ENCODE data around the gene RTL1. TPM values are rescaled to one million over a fixed set of nuclear protein-coding genes. Genes with fewer than 3 reads are reported as not detected.

Gene RTL1
- total and polyA plus RNA-seq, 2 donors (not counting 1 experiment from before 2014, with no cell fraction given) = not detected

DNA sequence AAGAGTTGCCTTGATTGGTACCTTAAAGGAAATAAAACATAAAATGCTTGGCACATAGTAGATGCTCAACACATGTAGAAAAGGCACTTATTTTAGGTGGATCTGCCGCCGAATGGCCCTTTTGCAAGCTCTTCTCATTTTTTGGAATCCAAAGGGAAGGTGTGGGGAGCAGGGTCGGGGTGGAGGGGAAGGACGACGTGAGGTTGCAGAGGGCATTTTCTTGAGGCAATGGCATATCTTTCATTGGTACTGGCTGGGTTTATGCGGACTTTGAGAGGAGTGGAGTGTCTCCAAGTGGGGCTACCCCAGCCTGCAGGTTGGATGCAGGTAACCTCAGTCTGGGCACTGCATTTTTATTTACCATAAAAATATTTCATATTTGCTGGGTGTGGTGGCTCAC lies 8.1 kb downstream of the RTL1 start:
- no peak for TF ChIP-seq EZH2 (IDR thresholded peaks at IDR 0.05; ENCODE audit: low read length, missing control alignments)
- TF ChIP-seq, protein P1, sequence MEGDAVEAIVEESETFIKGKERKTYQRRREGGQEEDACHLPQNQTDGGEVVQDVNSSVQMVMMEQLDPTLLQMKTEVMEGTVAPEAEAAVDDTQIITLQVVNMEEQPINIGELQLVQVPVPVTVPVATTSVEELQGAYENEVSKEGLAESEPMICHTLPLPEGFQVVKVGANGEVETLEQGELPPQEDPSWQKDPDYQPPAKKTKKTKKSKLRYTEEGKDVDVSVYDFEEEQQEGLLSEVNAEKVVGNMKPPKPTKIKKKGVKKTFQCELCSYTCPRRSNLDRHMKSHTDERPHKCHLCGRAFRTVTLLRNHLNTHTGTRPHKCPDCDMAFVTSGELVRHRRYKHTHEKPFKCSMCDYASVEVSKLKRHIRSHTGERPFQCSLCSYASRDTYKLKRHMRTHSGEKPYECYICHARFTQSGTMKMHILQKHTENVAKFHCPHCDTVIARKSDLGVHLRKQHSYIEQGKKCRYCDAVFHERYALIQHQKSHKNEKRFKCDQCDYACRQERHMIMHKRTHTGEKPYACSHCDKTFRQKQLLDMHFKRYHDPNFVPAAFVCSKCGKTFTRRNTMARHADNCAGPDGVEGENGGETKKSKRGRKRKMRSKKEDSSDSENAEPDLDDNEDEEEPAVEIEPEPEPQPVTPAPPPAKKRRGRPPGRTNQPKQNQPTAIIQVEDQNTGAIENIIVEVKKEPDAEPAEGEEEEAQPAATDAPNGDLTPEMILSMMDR (conservative IDR thresholded peaks at IDR 0.05 in 1 of 2, IDR thresholded peaks at IDR 0.05 in 1 of 2; ENCODE audit: low read depth in 1 of 2, low read length in 2 of 2) = no peak
- Histone ChIP-seq H3K36me3 (ENCODE audit: control insufficient read depth, insufficient read depth, low read length) (peaks cover 2% of the 10 kb centered on the region), H3K27ac (ENCODE audit: insufficient read depth, low read length) (no peak overlapping the region), H3K4me1 (ENCODE audit: control insufficient read depth, extremely low read depth, insufficient read depth, low read length) (peaks cover 4% of the 10 kb centered on the region), H2AFZ (ENCODE audit: low read length) (no peak overlapping the region), H3K27me3 (ENCODE audit: control insufficient read depth, insufficient read depth, low read length) (no peaks in the 10 kb centered on the region), H3K4me3 (replicated peaks in 1 of 4; ENCODE audit: control extremely low read depth in 1 of 4, insufficient read depth in 1 of 4, low read depth in 3 of 4, low read length in 4 of 4) (no peak overlapping the region), H3K9me3 (ENCODE audit: control insufficient read depth, insufficient read depth, low read depth, low read length) (no peaks in the 10 kb centered on the region), H3K9ac (ENCODE audit: insufficient read depth, low read length) (no peak overlapping the region), H3K79me2 (ENCODE audit: control insufficient read depth, insufficient read depth, low read length) (no peaks in the 10 kb centered on the region), H4K20me1 (ENCODE audit: control insufficient read depth, extremely low read depth, insufficient read depth, low read length) (no peaks in the 10 kb centered on the region), H3K4me2 (ENCODE audit: extremely low read depth, insufficient read depth, low read length) (no peak overlapping the region)
- DNase-seq (ENCODE audit: low read depth in 2 of 2) = no peak

DNA sequence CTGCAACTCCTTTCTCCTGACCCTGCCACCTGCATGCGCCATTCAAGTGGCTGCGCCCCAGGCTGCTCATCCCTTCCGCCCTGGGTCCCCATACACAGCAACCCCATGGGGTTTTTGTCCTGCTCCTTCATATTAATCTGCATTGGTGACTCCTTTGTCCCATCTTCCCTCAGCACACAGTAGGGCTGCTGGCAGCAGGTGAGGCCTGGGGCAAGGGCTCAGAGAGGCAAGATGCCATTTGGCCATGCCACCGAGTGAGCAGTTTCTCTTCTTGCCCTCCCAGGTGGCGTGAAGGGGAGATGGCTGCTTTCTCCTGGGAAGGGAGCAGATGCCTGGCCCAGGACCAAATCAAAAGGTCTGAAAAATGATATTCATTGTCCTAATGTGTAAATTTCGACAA lies 9.1 kb downstream of the RTL1 start:
- Histone ChIP-seq H3K9ac (ENCODE audit: insufficient read depth, low read length) (no peak overlapping the region), H3K4me1 (ENCODE audit: control insufficient read depth, extremely low read depth, insufficient read depth, low read length) (peaks cover 4% of the 10 kb centered on the region), H2AFZ (ENCODE audit: low read length) (no peak overlapping the region), H3K27me3 (ENCODE audit: control insufficient read depth, insufficient read depth, low read length) (no peaks in the 10 kb centered on the region), H3K4me2 (ENCODE audit: extremely low read depth, insufficient read depth, low read length) (no peak overlapping the region), H3K79me2 (ENCODE audit: control insufficient read depth, insufficient read depth, low read length) (no peaks in the 10 kb centered on the region), H3K9me3 (ENCODE audit: control insufficient read depth, insufficient read depth, low read depth, low read length) (no peaks in the 10 kb centered on the region), H3K4me3 (replicated peaks in 1 of 4; ENCODE audit: control extremely low read depth in 1 of 4, insufficient read depth in 1 of 4, low read depth in 3 of 4, low read length in 4 of 4) (no peak overlapping the region), H4K20me1 (ENCODE audit: control insufficient read depth, extremely low read depth, insufficient read depth, low read length) (no peaks in the 10 kb centered on the region), H3K36me3 (ENCODE audit: control insufficient read depth, insufficient read depth, low read length) (peaks cover 4% of the 10 kb centered on the region), H3K27ac (ENCODE audit: insufficient read depth, low read length) (no peak overlapping the region)
- no peak for DNase-seq (ENCODE audit: low read depth in 2 of 2)
- TF ChIP-seq, protein P1 (conservative IDR thresholded peaks at IDR 0.05 in 1 of 2, IDR thresholded peaks at IDR 0.05 in 1 of 2; ENCODE audit: low read depth in 1 of 2, low read length in 2 of 2) = no peak
- no peak for TF ChIP-seq EZH2 (IDR thresholded peaks at IDR 0.05; ENCODE audit: low read length, missing control alignments)

DNA sequence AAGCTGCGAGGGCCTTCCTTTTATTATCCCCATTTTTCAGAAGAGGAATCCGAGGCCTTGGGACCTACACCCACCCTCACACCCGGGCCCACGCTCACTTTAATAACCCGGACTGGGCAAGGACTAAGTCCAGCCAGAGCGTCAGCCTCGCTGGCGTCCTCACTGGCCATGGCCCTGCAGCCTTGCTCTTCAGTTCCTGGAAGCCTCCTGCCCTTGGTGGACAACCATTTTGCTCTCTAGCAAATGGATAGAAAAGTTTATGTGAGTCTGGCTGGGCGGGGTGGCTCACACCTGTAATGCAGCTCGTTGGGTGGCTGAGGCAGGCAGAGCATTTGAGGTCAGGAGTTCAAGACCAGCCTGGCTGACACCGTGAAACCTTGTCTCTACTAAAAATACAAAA lies 9.8 kb downstream of the RTL1 start:
- TF ChIP-seq, protein P1 (conservative IDR thresholded peaks at IDR 0.05 in 1 of 2, IDR thresholded peaks at IDR 0.05 in 1 of 2; ENCODE audit: low read depth in 1 of 2, low read length in 2 of 2) = no peak
- no peak for TF ChIP-seq EZH2 (IDR thresholded peaks at IDR 0.05; ENCODE audit: low read length, missing control alignments)
- no peak for DNase-seq (ENCODE audit: low read depth in 2 of 2)
- no peak overlapping the region for H2AFZ ChIP-seq (ENCODE audit: low read length)

More for the DNA sequence above, 9.8 kb downstream of the RTL1 start:
- H3K9ac ChIP-seq (ENCODE audit: insufficient read depth, low read length) = no peak overlapping the region
- H3K9me3 ChIP-seq (ENCODE audit: control insufficient read depth, insufficient read depth, low read depth, low read length) = no peaks in the 10 kb centered on the region
- H3K4me3 ChIP-seq (replicated peaks in 1 of 4; ENCODE audit: control extremely low read depth in 1 of 4, insufficient read depth in 1 of 4, low read depth in 3 of 4, low read length in 4 of 4) = no peak overlapping the region
- peaks cover 4% of the 10 kb centered on the region for H3K36me3 ChIP-seq (ENCODE audit: control insufficient read depth, insufficient read depth, low read length)
- no peaks in the 10 kb centered on the region for H4K20me1 ChIP-seq (ENCODE audit: control insufficient read depth, extremely low read depth, insufficient read depth, low read length)
- no peaks in the 10 kb centered on the region for H3K27me3 ChIP-seq (ENCODE audit: control insufficient read depth, insufficient read depth, low read length)
- peaks cover 2% of the 10 kb centered on the region for H3K4me1 ChIP-seq (ENCODE audit: control insufficient read depth, extremely low read depth, insufficient read depth, low read length)
- H3K4me2 ChIP-seq (ENCODE audit: extremely low read depth, insufficient read depth, low read length) = no peak overlapping the region
- H3K27ac ChIP-seq (ENCODE audit: insufficient read depth, low read length) = no peak overlapping the region
- H3K79me2 ChIP-seq (ENCODE audit: control insufficient read depth, insufficient read depth, low read length) = no peaks in the 10 kb centered on the region

Data from fibroblast of lung (primary cell).